ENCODE measurements around the gene NRG4. TPM values are rescaled to one million over a fixed set of nuclear protein-coding genes. Genes with fewer than 3 reads are reported as not detected.

The NRG4 gene
- total RNA-seq, 1 donor from 2014 or later: 0.18 TPM

GRCh38 chr15:75995611-75996010 lies 16.6 kb downstream of the NRG4 start:
- DNase-seq (ENCODE audit: low read depth): no peak
- no peak overlapping the region for H3K27ac Mint-ChIP-seq (ENCODE audit: unreplicated experiment)
- Histone ChIP-seq H3K4me1 (ENCODE audit: insufficient read depth, low read length) (no peaks in the 10 kb centered on the region), H2AFZ (ENCODE audit: low read depth, low read length) (no peak overlapping the region), H4K20me1 (ENCODE audit: insufficient read depth, low read length) (no peaks in the 10 kb centered on the region), H3K27ac (ENCODE audit: low read depth, low read length) (no peak overlapping the region), H3K9ac (ENCODE audit: low read length) (no peak overlapping the region), H3K27me3 (ENCODE audit: insufficient read depth, low read length) (no peaks in the 10 kb centered on the region), H3K9me3 (ENCODE audit: insufficient read depth, low read depth, low read length) (no peaks in the 10 kb centered on the region), H3K36me3 (ENCODE audit: insufficient read depth, low read length) (no peaks in the 10 kb centered on the region), H3K79me2 (ENCODE audit: insufficient read depth, low read length) (no peaks in the 10 kb centered on the region), H3K4me2 (ENCODE audit: low read length) (no peak overlapping the region), H3K4me3 (ENCODE audit: insufficient read depth, low read depth, low read length) (no peak overlapping the region)
- no peak for TF ChIP-seq EZH2 (IDR thresholded peaks at IDR 0.05; ENCODE audit: insufficient read depth, low read length)
- TF ChIP-seq CTCF (IDR thresholded peaks at IDR 0.05; ENCODE audit: insufficient read depth, low read depth, low read length): no peak
- H3K4me1 Mint-ChIP-seq (ENCODE audit: low read depth, unreplicated experiment): no peaks in the 10 kb centered on the region
- no peaks in the 10 kb centered on the region for H3K36me3 Mint-ChIP-seq (ENCODE audit: low read depth, unreplicated experiment)
- no peak overlapping the region for H3K4me3 Mint-ChIP-seq (ENCODE audit: unreplicated experiment)
- H3K9me3 Mint-ChIP-seq (ENCODE audit: unreplicated experiment): no peaks in the 10 kb centered on the region
- H3K27me3 Mint-ChIP-seq (ENCODE audit: low read depth, unreplicated experiment): no peaks in the 10 kb centered on the region
- FAIRE-seq: no peak

- H3K27ac ChIP-seq (ENCODE audit: low read depth, low read length): no peak overlapping the region
- no peak for FAIRE-seq
- H3K36me3 ChIP-seq (ENCODE audit: insufficient read depth, low read length): no peaks in the 10 kb centered on the region
- H3K27me3 ChIP-seq (ENCODE audit: insufficient read depth, low read length): no peaks in the 10 kb centered on the region
- no peaks in the 10 kb centered on the region for H3K4me1 ChIP-seq (ENCODE audit: insufficient read depth, low read length)
- TF ChIP-seq EZH2 (IDR thresholded peaks at IDR 0.05; ENCODE audit: insufficient read depth, low read length) (no peak), CTCF (IDR thresholded peaks at IDR 0.05; ENCODE audit: insufficient read depth, low read depth, low read length) (no peak)
- DNase-seq (ENCODE audit: low read depth): no peak
- no peak overlapping the region for H2AFZ ChIP-seq (ENCODE audit: low read depth, low read length)
- H3K79me2 ChIP-seq (ENCODE audit: insufficient read depth, low read length): no peaks in the 10 kb centered on the region
- no peaks in the 10 kb centered on the region for H3K9me3 Mint-ChIP-seq (ENCODE audit: unreplicated experiment)
- no peak overlapping the region for H3K27ac Mint-ChIP-seq (ENCODE audit: unreplicated experiment)
- H3K4me3 Mint-ChIP-seq (ENCODE audit: unreplicated experiment): no peak overlapping the region
- no peak overlapping the region for H3K4me3 ChIP-seq (ENCODE audit: insufficient read depth, low read depth, low read length)
- H3K4me1 Mint-ChIP-seq (ENCODE audit: low read depth, unreplicated experiment): no peaks in the 10 kb centered on the region
- H3K27me3 Mint-ChIP-seq (ENCODE audit: low read depth, unreplicated experiment): peaks cover 2% of the 10 kb centered on the region
- no peaks in the 10 kb centered on the region for H3K9me3 ChIP-seq (ENCODE audit: insufficient read depth, low read depth, low read length)
- H4K20me1 ChIP-seq (ENCODE audit: insufficient read depth, low read length): no peaks in the 10 kb centered on the region
- no peak overlapping the region for H3K9ac ChIP-seq (ENCODE audit: low read length)
- no peak overlapping the region for H3K4me2 ChIP-seq (ENCODE audit: low read length)
- no peaks in the 10 kb centered on the region for H3K36me3 Mint-ChIP-seq (ENCODE audit: low read depth, unreplicated experiment)
These were observed 18.0 kb downstream of the NRG4 start for GRCh38 chr15:75994220-75994619.

- H3K27me3 ChIP-seq (ENCODE audit: insufficient read depth, low read length): no peaks in the 10 kb centered on the region
- no peak overlapping the region for H2AFZ ChIP-seq (ENCODE audit: low read depth, low read length)
- Mint-ChIP-seq H3K27ac (ENCODE audit: unreplicated experiment) (no peak overlapping the region), H3K27me3 (ENCODE audit: low read depth, unreplicated experiment) (peaks cover 2% of the 10 kb centered on the region), H3K36me3 (ENCODE audit: low read depth, unreplicated experiment) (no peaks in the 10 kb centered on the region), H3K4me3 (ENCODE audit: unreplicated experiment) (no peak overlapping the region), H3K4me1 (ENCODE audit: low read depth, unreplicated experiment) (no peaks in the 10 kb centered on the region), H3K9me3 (ENCODE audit: unreplicated experiment) (no peaks in the 10 kb centered on the region)
- TF ChIP-seq CTCF (IDR thresholded peaks at IDR 0.05; ENCODE audit: insufficient read depth, low read depth, low read length) (no peak), EZH2 (IDR thresholded peaks at IDR 0.05; ENCODE audit: insufficient read depth, low read length) (no peak)
- no peak for DNase-seq (ENCODE audit: low read depth)
- no peaks in the 10 kb centered on the region for H4K20me1 ChIP-seq (ENCODE audit: insufficient read depth, low read length)
- no peak overlapping the region for H3K9ac ChIP-seq (ENCODE audit: low read length)
- no peaks in the 10 kb centered on the region for H3K9me3 ChIP-seq (ENCODE audit: insufficient read depth, low read depth, low read length)
- FAIRE-seq: no peak
- H3K79me2 ChIP-seq (ENCODE audit: insufficient read depth, low read length): no peaks in the 10 kb centered on the region
- no peak overlapping the region for H3K27ac ChIP-seq (ENCODE audit: low read depth, low read length)
- no peaks in the 10 kb centered on the region for H3K4me1 ChIP-seq (ENCODE audit: insufficient read depth, low read length)
- H3K36me3 ChIP-seq (ENCODE audit: insufficient read depth, low read length): no peaks in the 10 kb centered on the region
- no peak overlapping the region for H3K4me3 ChIP-seq (ENCODE audit: insufficient read depth, low read depth, low read length)
- H3K4me2 ChIP-seq (ENCODE audit: low read length): no peak overlapping the region
These were observed 19.3 kb downstream of the NRG4 start for GRCh38 chr15:75992897-75993296.
